Thyroid gland (tissue), 4 donors: ENCODE data around the gene FOXA3. TPM values are rescaled to one million over a fixed set of nuclear protein-coding genes. Genes with fewer than 3 reads are reported as not detected.

Experiments
- DNase-seq, 2 donors: peaks; one replicate each; pipeline ENCODE4 v3.0.0-alpha.2; 2019
- H3K27ac ChIP-seq, 3 donors: fragments of 200-600 bp; sonication (generic); 1 replicate in 2 of 3; 2 replicates in 1 of 3; pipeline ENCODE4 v1.5.1; 2016 to 2019; ENCODE audit warnings: mild to moderate bottlenecking in 1 of 3, moderate library complexity in 1 of 3
- H3K27me3 ChIP-seq: fragments of 200-600 bp; sonication (generic); one replicate; pipeline ENCODE4 v1.5.1; 2019
- H3K36me3 ChIP-seq, 2 donors: fragments of 200-600 bp; sonication (generic); one replicate each; pipeline ENCODE4 v1.5.1; 2016 to 2019
- H3K4me1 ChIP-seq, 2 donors: fragments of 200-600 bp; sonication (generic); one replicate each; pipeline ENCODE4 v1.5.1; 2017 to 2019
- H3K4me3 ChIP-seq, 3 donors: fragments of 200-600 bp; sonication (generic); replicated peaks in 1 of 3; 1 replicate in 2 of 3; 2 replicates in 1 of 3; pipeline ENCODE4 v1.5.1; 2016; ENCODE audit warnings: mild to moderate bottlenecking in 1 of 3
- H3K9me3 ChIP-seq: fragments of 200-600 bp; sonication (generic); one replicate; pipeline ENCODE4 v1.5.1; 2017
- CTCF ChIP-seq, 6 experiments: fragments of 200-600 bp in 3 of 6; fragments of 450-650 bp in 3 of 6; sonication (generic) in 3 of 6; IDR thresholded peaks; one replicate each; pipeline ENCODE4 v1.5.1; 2016 to 2019; ENCODE audit warnings: antibody characterized with exemption in 6 of 6, mild to moderate bottlenecking in 2 of 6, inconsistent platforms in 1 of 6, moderate library complexity in 1 of 6
- POLR2A ChIP-seq, 2 donors: fragments of 450-650 bp; IDR thresholded peaks; one replicate each; pipeline ENCODE4 v1.6.1; 2017; ENCODE audit warnings: antibody characterized with exemption in 2 of 2, mild to moderate bottlenecking in 2 of 2, moderate library complexity in 1 of 2
- WGBS, 2 donors: methylation state at CpG; one replicate each; pipeline ENCODE4 v1.1.5; 2017; 5-methylcytosine and 5-hydroxymethylcytosine counted together
- intact Hi-C: fragments of 100-400 bp; cut with DNase I; formaldehyde crosslinking; loops from one replicate; pipeline ENCODE4 v1.15.1; 2023
- total RNA-seq, 4 donors: library from RNA; depleted of rRNA; stranded (reverse); fragments of >200 nt; gene quantifications; one replicate each; pipeline ENCODE4 v1.2.3, GENCODE V29; 2016

FOXA3 gene
- total RNA-seq, 4 donors from 2014 or later, result not detected

GRCh38 chr19:45876411-45877197, 12.5 kb downstream of the FOXA3 start:
- DNase-seq, result peak in 1 of 2 donors; percentile 35
- intact Hi-C loops, result no loop called here
- H3K4me1 ChIP-seq, result peaks cover 4 to 8% of the 10 kb centered on the region in 2 donors
- no peaks in the 10 kb centered on the region for H3K9me3 ChIP-seq
- H3K4me3 ChIP-seq, result peak overlapping the region in 1 of 3 donors; percentile 10
- no peaks in the 10 kb centered on the region for H3K36me3 ChIP-seq
- TF ChIP-seq POLR2A (IDR thresholded peaks at IDR 0.05), result no peak
- TF ChIP-seq CTCF (IDR thresholded peaks at IDR 0.05), result no peak
- no peaks in the 10 kb centered on the region for H3K27me3 ChIP-seq
- peak overlapping the region; percentile 17 to 68 (median 44) for H3K27ac ChIP-seq
- 16 to 23% methylated on average over 19 to 29 of the region's 41 CpGs for WGBS, 2 donors

- Histone ChIP-seq H3K27ac (no peak overlapping the region), H3K27me3 (no peaks in the 10 kb centered on the region), H3K9me3 (no peaks in the 10 kb centered on the region), H3K36me3 (no peaks in the 10 kb centered on the region), H3K4me3 (no peak overlapping the region), H3K4me1 (peaks cover 11 to 15% of the 10 kb centered on the region in 2 donors)
- TF ChIP-seq POLR2A (IDR thresholded peaks at IDR 0.05), result no peak
- no peak for TF ChIP-seq CTCF (IDR thresholded peaks at IDR 0.05)
- intact Hi-C loops, result no loop called here
- DNase-seq, result no peak
- 82% methylated on average over 11 of the region's 11 CpGs for WGBS, 2 donors
These were observed 14.1 kb downstream of the FOXA3 start for GRCh38 chr19:45878043-45878794.

GRCh38 chr19:45879055-45879454, 14.9 kb downstream of the FOXA3 start:
- no peaks in the 10 kb centered on the region for H3K27me3 ChIP-seq
- H3K4me1 ChIP-seq, result peaks cover 18 to 24% of the 10 kb centered on the region in 2 donors
- 70 to 75% methylated on average over 8 of the region's 8 CpGs for WGBS, 2 donors
- peaks cover 1 to 3% of the 10 kb centered on the region in 2 donors for H3K36me3 ChIP-seq
- intact Hi-C loops, result no loop called here
- H3K4me3 ChIP-seq, result no peak overlapping the region
- H3K27ac ChIP-seq, result no peak overlapping the region
- H3K9me3 ChIP-seq, result no peaks in the 10 kb centered on the region
- TF ChIP-seq CTCF (IDR thresholded peaks at IDR 0.05) (no peak), POLR2A (IDR thresholded peaks at IDR 0.05) (no peak)
- no peak for DNase-seq

- Histone ChIP-seq H3K4me1 (peaks cover 27 to 33% of the 10 kb centered on the region in 2 donors), H3K9me3 (no peaks in the 10 kb centered on the region), H3K36me3 (peaks cover 5 to 9% of the 10 kb centered on the region in 2 donors), H3K27me3 (no peaks in the 10 kb centered on the region), H3K27ac (no peak overlapping the region), H3K4me3 (no peak overlapping the region)
- TF ChIP-seq CTCF (IDR thresholded peaks at IDR 0.05) (no peak), POLR2A (IDR thresholded peaks at IDR 0.05) (no peak)
- WGBS, 2 donors, result 84 to 86% methylated on average over 2 of the region's 2 CpGs
- intact Hi-C loops, result loop anchor here (5.0 kb wide), 1 partner anchor 63 kb away; the partner anchor contains the start of gene RSPH6A
- DNase-seq, result no peak
These were observed 15.8 kb downstream of the FOXA3 start for GRCh38 chr19:45879971-45880370.
